GM18520 (cell line): ENCODE data around the gene CYP3A5.

Source experiments
- ATAC-seq: cut with Tn5 transposase; IDR thresholded peaks from one replicate; pipeline ENCODE4 v1.9.1; 2021; ENCODE audit not compliant: unreplicated experiment

The CYP3A5 gene

GRCh38 chr7:99616359-99617191 lies 63.2 kb downstream of the CYP3A5 start, which contains the start of gene ZSCAN25:
Gene ZSCAN25 (plus strand): TSS chr7:99616946. CDS start chr7:99619607, 2,661 bp downstream.
- peak; percentile 80 for ATAC-seq

DNA sequence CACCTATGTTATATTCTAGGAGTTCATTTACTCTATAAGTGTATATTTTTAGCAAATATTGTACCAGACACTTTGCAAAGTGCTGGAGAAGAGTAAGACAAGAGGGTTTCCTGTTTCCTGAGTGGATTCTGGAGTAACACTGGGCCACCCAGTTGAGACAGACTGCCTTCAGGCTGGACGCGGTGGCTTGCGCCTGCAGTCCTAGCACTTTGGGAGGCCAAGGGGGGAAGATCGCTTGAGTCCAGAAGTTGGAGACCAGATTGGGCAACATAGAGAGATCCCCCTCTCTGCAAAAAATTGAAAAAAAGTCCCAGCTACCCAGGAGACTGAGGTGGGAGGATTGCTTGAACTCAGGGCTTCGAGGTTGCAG lies 63.8 kb downstream of the CYP3A5 start:
- ATAC-seq: no peak

- ATAC-seq: no peak
Observed at GRCh38 chr7:99614495-99614894, 65.3 kb downstream of the CYP3A5 start.

- no peak for ATAC-seq
Observed at GRCh38 chr7:99607548-99607947, 72.2 kb downstream of the CYP3A5 start.

DNA sequence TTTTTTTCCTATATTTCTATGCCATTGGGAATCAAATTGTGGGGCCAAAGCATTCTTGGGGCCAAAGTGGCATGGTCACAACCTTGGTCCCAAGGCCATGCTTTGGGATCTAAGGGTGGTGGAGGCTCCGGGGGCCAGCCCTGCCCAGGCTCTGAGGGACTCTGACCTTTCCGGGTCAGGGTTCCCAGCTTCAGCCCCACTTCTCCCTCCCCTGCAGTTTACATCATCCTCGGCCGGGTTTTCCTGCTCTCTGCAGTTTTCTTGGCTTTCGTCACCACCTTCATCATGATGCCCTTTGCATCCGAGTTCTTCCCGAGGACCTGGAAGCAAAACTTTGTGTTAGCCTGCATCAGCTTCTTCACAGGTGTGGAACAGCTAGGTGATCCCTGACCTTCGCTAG lies 73.3 kb downstream of the CYP3A5 start:
- ATAC-seq: no peak

GRCh38 chr7:99605527-99605926 lies 74.3 kb downstream of the CYP3A5 start:
- no peak for ATAC-seq

GRCh38 chr7:99601656-99602310 lies 78.0 kb downstream of the CYP3A5 start:
- no peak for ATAC-seq

GRCh38 chr7:99599836-99600235 lies 80.0 kb downstream of the CYP3A5 start:
- ATAC-seq: no peak
